ENCODE results near the gene SH2B2. TPM values are rescaled to one million over a fixed set of nuclear protein-coding genes. Genes with fewer than 3 reads are reported as not detected.

Gene SH2B2
- total and polyA plus RNA-seq, 4 donors: 0.50 to 15.6 (median 3.9) TPM

DNA sequence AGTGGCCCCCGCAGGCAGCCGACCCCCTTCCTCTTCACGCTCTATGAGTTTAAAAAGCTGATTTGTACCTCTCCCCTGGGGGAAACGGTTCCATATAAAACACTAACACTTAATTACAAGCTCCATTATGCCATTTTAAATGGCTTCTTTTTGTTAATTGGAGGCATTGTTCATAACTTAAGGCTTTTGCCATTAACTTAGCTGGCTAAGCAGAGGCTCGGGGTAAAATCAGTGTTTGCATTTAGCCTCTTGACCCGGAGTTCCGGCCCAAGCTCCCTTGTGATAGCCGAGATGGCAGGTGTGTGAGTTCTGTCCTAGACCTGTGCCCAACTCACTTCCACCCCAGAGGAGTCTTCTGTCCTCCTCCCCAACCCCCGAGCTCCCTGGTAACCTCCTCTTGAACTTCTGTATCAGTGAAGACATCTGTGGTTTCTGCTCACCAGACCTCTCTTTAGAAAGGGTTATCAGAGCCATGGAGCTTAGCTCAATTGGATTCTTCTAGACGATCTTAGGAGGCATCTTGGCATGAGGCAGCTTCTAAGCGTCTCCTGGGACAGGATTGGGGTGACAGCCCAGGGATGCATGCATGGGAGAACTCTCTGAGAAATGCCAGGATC lies 34.2 kb upstream of the SH2B2 start:
- no peak for ATAC-seq (ENCODE audit: low FRiP score)
- WGBS, 2 donors: 74 to 82% methylated on average over 11 of the region's 11 CpGs
- intact Hi-C loops (cut with DNase I): loop anchor here in 1 of 2 donors (10.0 kb wide), 1 partner anchor 668 kb away; no protein-coding TSS in a partner anchor
- Histone ChIP-seq H3K27me3 (ENCODE audit: control insufficient read depth in 1 of 2, insufficient read depth in 2 of 2, low read length in 1 of 2) (no peaks in the 10 kb centered on the region), H3K36me3 (ENCODE audit: control insufficient read depth in 1 of 2, insufficient read depth in 2 of 2, low read length in 1 of 2) (peaks cover 0 to 2% of the 10 kb centered on the region in 2 donors), H3K27ac (ENCODE audit: low read depth in 1 of 2, low read length in 2 of 2) (no peak overlapping the region), H3K4me3 (ENCODE audit: low read length in 2 of 2) (no peak overlapping the region), H3K9me3 (ENCODE audit: control insufficient read depth, low read length) (no peaks in the 10 kb centered on the region), H3K4me1 (ENCODE audit: control insufficient read depth in 1 of 2, insufficient read depth in 2 of 2, low read length in 2 of 2) (no peaks in the 10 kb centered on the region)
- DNase-seq: no peak

DNA sequence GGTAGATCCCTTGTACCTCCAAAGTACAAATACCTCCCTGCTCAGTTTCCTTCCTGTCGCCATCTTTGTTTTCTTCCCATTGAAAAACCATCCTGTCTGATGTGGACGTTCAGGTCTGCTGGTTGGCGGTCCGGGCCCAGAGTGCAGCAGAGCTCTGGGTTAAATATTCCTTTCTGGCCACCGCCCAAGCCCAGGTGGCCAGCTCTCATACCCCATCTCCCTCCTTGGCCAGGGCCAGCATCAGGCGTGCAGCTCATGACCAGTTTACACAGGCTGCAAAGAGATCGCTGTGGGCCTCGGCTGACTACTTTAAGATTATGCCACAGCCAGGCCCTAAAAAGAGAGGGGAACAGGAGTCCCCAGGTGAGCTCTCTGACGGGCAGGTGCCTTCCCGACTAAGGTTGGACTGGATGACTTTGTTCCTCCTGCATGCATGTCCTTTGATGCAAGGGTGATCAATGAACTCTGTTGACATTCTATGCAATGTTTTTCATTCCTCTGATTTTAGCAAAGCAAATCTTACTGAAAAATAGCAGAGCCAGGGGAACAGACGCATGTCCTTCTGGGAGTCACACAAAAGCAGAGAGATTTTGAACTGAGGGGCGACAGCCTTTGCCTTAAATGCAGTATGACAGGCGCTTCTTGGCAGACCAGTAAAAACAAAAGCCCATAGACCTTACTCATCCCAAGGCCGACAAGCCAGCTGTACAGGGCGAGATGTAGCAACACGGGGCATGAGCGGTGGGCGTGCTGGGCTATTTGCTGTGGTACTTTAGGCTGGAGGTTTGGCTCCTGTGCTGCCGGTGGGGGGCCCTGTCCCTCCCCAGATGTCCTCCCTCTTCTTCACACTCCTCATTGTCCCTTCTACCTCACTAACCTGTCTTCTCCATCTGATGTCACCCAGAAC lies 33.3 kb upstream of the SH2B2 start:
- H3K27me3 ChIP-seq (ENCODE audit: control insufficient read depth in 1 of 2, insufficient read depth in 2 of 2, low read length in 1 of 2): no peaks in the 10 kb centered on the region
- H3K27ac ChIP-seq (ENCODE audit: low read depth in 1 of 2, low read length in 2 of 2): no peak overlapping the region
- ATAC-seq (ENCODE audit: low FRiP score): no peak
- H3K4me3 ChIP-seq (ENCODE audit: low read length in 2 of 2): no peak overlapping the region
- 91 to 92% methylated on average over 19 of the region's 19 CpGs for WGBS, 2 donors
- H3K4me1 ChIP-seq (ENCODE audit: control insufficient read depth in 1 of 2, insufficient read depth in 2 of 2, low read length in 2 of 2): no peaks in the 10 kb centered on the region
- intact Hi-C loops (cut with DNase I): loop anchor here in 1 of 2 donors (10.0 kb wide), 1 partner anchor 669 kb away; no protein-coding TSS in a partner anchor
- no peaks in the 10 kb centered on the region for H3K9me3 ChIP-seq (ENCODE audit: control insufficient read depth, low read length)
- no peak for DNase-seq
- peaks cover 0 to 2% of the 10 kb centered on the region in 2 donors for H3K36me3 ChIP-seq (ENCODE audit: control insufficient read depth in 1 of 2, insufficient read depth in 2 of 2, low read length in 1 of 2)

DNA sequence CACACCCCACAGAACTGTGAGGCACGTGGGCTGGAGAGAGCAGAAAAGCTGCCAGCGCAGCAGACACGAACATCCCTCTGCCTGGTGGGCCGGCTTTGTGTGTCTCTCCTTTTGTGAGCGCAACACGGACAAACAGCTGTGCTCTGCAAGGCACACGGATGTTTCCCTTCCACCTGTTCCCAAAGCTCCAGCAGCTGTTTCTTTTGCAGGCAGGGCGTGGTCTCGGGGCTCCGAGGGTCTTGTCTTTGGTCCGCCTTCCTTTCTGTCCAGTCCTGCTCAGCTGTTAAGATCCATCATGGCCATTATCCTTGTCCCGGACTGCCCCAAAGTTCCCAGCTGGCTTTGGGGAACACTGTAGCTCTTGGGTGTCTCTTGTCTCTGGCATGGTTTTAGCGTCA lies 32.7 kb upstream of the SH2B2 start:
- Histone ChIP-seq H3K9me3 (ENCODE audit: control insufficient read depth, low read length) (no peaks in the 10 kb centered on the region), H3K4me1 (ENCODE audit: control insufficient read depth in 1 of 2, insufficient read depth in 2 of 2, low read length in 2 of 2) (no peaks in the 10 kb centered on the region), H3K27ac (ENCODE audit: low read depth in 1 of 2, low read length in 2 of 2) (no peak overlapping the region), H3K36me3 (ENCODE audit: control insufficient read depth in 1 of 2, insufficient read depth in 2 of 2, low read length in 1 of 2) (peaks cover 0 to 2% of the 10 kb centered on the region in 2 donors), H3K27me3 (ENCODE audit: control insufficient read depth in 1 of 2, insufficient read depth in 2 of 2, low read length in 1 of 2) (no peaks in the 10 kb centered on the region), H3K4me3 (ENCODE audit: low read length in 2 of 2) (no peak overlapping the region)
- DNase-seq (no peak), ATAC-seq (ENCODE audit: low FRiP score) (no peak)
- intact Hi-C loops (cut with DNase I): loop anchor here in 1 of 2 donors (10.0 kb wide), 1 partner anchor 669 kb away; no protein-coding TSS in a partner anchor
- 88 to 91% methylated on average over 13 of the region's 13 CpGs for WGBS, 2 donors

DNA sequence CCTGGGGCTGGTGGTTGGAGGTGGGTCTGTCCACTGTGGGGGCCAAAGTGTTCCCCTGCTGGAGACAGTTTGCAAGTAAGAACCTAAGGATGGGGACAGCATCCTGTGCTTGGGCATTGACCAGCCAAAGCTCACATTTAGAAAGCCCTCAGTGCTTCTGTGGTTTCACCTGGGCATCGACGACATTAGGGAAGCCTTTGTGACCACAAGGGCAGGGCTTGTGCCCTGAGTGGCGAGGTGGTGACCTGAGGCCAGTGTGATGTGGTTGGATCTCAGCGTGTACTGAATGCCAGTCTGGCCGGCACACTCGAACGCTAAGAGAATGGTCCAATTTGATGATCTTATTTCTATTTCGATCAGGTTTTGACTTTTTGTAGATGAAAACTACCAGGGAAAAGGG lies 32.1 kb upstream of the SH2B2 start:
- no peak overlapping the region for H3K4me3 ChIP-seq (ENCODE audit: low read length in 2 of 2)
- H3K27ac ChIP-seq (ENCODE audit: low read depth in 1 of 2, low read length in 2 of 2): no peak overlapping the region
- H3K27me3 ChIP-seq (ENCODE audit: control insufficient read depth in 1 of 2, insufficient read depth in 2 of 2, low read length in 1 of 2): no peaks in the 10 kb centered on the region
- peaks cover 0 to 2% of the 10 kb centered on the region in 2 donors for H3K36me3 ChIP-seq (ENCODE audit: control insufficient read depth in 1 of 2, insufficient read depth in 2 of 2, low read length in 1 of 2)
- no peaks in the 10 kb centered on the region for H3K9me3 ChIP-seq (ENCODE audit: control insufficient read depth, low read length)
- no peak for ATAC-seq (ENCODE audit: low FRiP score)
- DNase-seq: no peak
- WGBS, 2 donors: 89 to 94% methylated on average over 8 of the region's 8 CpGs
- no peaks in the 10 kb centered on the region for H3K4me1 ChIP-seq (ENCODE audit: control insufficient read depth in 1 of 2, insufficient read depth in 2 of 2, low read length in 2 of 2)
- intact Hi-C loops (cut with DNase I): loop anchor here in 1 of 2 donors (10.0 kb wide), 1 partner anchor 670 kb away; no protein-coding TSS in a partner anchor

DNA sequence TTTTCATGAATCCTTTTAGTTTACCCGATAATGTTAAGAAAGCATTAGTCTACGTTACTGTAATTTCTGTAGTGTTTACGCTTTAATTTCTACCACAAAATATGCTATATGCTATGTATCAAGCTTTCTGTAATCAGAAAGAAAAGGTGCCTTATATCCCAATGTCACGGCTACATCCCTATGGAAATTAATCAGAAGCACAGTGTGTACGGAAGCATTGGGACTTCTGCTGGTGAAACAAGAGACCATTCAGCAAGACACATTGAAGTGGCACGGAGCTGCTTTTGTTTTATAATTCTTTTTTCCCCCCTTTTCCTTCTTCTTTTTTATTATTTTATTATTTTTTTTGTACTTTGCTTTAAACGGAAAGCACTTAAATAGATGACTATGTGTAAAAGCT lies 31.2 kb upstream of the SH2B2 start:
- DNase-seq (no peak), ATAC-seq (ENCODE audit: low FRiP score) (no peak)
- no peaks in the 10 kb centered on the region for H3K4me1 ChIP-seq (ENCODE audit: control insufficient read depth in 1 of 2, insufficient read depth in 2 of 2, low read length in 2 of 2)
- no peak overlapping the region for H3K27ac ChIP-seq (ENCODE audit: low read depth in 1 of 2, low read length in 2 of 2)
- H3K4me3 ChIP-seq (ENCODE audit: low read length in 2 of 2): no peak overlapping the region
- H3K27me3 ChIP-seq (ENCODE audit: control insufficient read depth in 1 of 2, insufficient read depth in 2 of 2, low read length in 1 of 2): no peaks in the 10 kb centered on the region
- no peaks in the 10 kb centered on the region for H3K36me3 ChIP-seq (ENCODE audit: control insufficient read depth in 1 of 2, insufficient read depth in 2 of 2, low read length in 1 of 2)
- no peaks in the 10 kb centered on the region for H3K9me3 ChIP-seq (ENCODE audit: control insufficient read depth, low read length)
- WGBS, 2 donors: 87 to 93% methylated on average over 7 of the region's 7 CpGs
- intact Hi-C loops (cut with DNase I): loop anchor here in 1 of 2 donors (10.0 kb wide), 1 partner anchor 671 kb away; no protein-coding TSS in a partner anchor

DNA sequence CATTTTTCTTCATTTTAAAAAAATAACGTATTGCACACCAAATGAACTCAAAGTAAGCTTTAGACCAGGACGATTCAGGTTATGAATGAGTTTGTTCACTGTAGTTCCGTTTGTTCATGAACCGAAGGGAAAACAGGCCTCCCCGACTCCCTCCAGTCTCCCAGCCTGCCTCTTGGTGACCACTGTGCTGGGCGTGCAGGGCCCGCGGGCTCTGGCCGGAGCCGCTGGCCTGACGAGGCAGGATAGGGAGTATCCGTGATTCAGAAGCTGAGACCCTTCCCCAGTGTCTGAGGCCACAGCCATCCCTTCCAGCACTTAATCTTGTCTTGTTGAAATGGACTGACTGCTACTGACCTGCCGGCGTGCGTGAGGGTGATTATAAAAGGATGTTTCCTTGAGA lies 30.8 kb upstream of the SH2B2 start:
- Histone ChIP-seq H3K4me3 (ENCODE audit: low read length in 2 of 2) (no peak overlapping the region), H3K9me3 (ENCODE audit: control insufficient read depth, low read length) (no peaks in the 10 kb centered on the region), H3K4me1 (ENCODE audit: control insufficient read depth in 1 of 2, insufficient read depth in 2 of 2, low read length in 2 of 2) (no peaks in the 10 kb centered on the region), H3K27me3 (ENCODE audit: control insufficient read depth in 1 of 2, insufficient read depth in 2 of 2, low read length in 1 of 2) (no peaks in the 10 kb centered on the region), H3K36me3 (ENCODE audit: control insufficient read depth in 1 of 2, insufficient read depth in 2 of 2, low read length in 1 of 2) (no peaks in the 10 kb centered on the region), H3K27ac (ENCODE audit: low read depth in 1 of 2, low read length in 2 of 2) (no peak overlapping the region)
- 91 to 92% methylated on average over 15 of the region's 15 CpGs for WGBS, 2 donors
- ATAC-seq (ENCODE audit: low FRiP score): no peak
- intact Hi-C loops (cut with DNase I): loop anchor here in 1 of 2 donors (10.0 kb wide), 1 partner anchor 671 kb away; no protein-coding TSS in a partner anchor
- no peak for DNase-seq

DNA sequence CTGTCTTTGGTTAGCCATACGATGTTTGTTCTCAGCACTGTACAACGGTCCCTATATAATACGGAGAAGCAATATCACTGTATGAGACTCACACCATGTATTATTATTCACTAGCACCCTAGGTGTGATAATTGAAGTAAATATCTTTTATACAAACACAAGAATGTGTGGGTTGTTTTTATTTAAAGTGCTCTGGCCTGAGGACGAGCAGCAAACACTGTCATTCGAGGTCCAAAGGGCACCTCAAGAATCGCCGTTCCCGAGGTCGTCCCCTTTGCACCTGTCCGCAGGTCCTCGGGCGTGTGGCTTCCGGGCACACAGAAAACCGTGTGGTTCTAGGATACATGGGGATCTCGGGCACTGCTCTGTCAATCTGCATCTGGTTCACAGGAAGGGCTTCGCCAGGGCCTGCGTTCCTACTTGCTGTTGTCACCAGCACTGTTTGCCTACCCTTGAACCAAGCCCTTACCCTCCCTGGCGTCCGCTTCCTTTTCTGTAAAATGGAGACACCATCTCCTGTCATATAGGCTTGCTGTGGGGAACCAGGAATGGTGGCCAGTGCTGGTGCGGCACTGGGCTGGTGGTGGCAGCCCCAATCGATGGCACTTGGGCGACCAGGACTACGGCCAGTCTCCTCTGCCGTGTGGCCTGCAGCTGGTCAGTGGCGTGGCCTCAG lies 28.5 kb upstream of the SH2B2 start:
- 92 to 93% methylated on average over 25 of the region's 25 CpGs for WGBS, 2 donors
- H3K27ac ChIP-seq (ENCODE audit: low read depth in 1 of 2, low read length in 2 of 2): no peak overlapping the region
- no peaks in the 10 kb centered on the region for H3K4me1 ChIP-seq (ENCODE audit: control insufficient read depth in 1 of 2, insufficient read depth in 2 of 2, low read length in 2 of 2)
- intact Hi-C loops (cut with DNase I): loop anchor here in 1 of 2 donors (10.0 kb wide), 1 partner anchor 673 kb away; no protein-coding TSS in a partner anchor
- no peaks in the 10 kb centered on the region for H3K9me3 ChIP-seq (ENCODE audit: control insufficient read depth, low read length)
- ATAC-seq (ENCODE audit: low FRiP score) (no peak), DNase-seq (no peak)
- H3K36me3 ChIP-seq (ENCODE audit: control insufficient read depth in 1 of 2, insufficient read depth in 2 of 2, low read length in 1 of 2): no peaks in the 10 kb centered on the region
- no peaks in the 10 kb centered on the region for H3K27me3 ChIP-seq (ENCODE audit: control insufficient read depth in 1 of 2, insufficient read depth in 2 of 2, low read length in 1 of 2)
- H3K4me3 ChIP-seq (ENCODE audit: low read length in 2 of 2): no peak overlapping the region

DNA sequence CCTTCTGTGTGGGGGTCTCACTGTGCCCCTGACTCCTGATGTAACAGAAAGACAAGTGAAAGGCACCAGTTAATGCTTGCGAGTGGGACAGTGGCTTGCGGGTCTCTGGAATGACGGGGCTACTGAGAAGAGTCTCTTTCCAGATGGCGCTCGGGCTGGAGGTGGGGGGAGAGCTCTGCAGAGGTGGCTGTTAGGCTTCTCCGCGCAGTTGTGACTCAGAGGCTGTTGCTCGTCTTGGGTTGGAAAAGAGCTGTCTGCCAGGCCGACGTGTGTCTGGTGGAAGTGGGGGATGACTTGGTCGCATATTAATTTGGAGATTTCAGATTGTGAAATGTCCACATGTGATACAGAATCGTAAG lies 27.9 kb upstream of the SH2B2 start:
- DNase-seq (no peak), ATAC-seq (ENCODE audit: low FRiP score) (no peak)
- Histone ChIP-seq H3K9me3 (ENCODE audit: control insufficient read depth, low read length) (no peaks in the 10 kb centered on the region), H3K27ac (ENCODE audit: low read depth in 1 of 2, low read length in 2 of 2) (no peak overlapping the region), H3K27me3 (ENCODE audit: control insufficient read depth in 1 of 2, insufficient read depth in 2 of 2, low read length in 1 of 2) (no peaks in the 10 kb centered on the region), H3K36me3 (ENCODE audit: control insufficient read depth in 1 of 2, insufficient read depth in 2 of 2, low read length in 1 of 2) (no peaks in the 10 kb centered on the region), H3K4me1 (ENCODE audit: control insufficient read depth in 1 of 2, insufficient read depth in 2 of 2, low read length in 2 of 2) (no peaks in the 10 kb centered on the region), H3K4me3 (ENCODE audit: low read length in 2 of 2) (no peak overlapping the region)
- WGBS, 2 donors: 79 to 84% methylated on average over 12 of the region's 12 CpGs
- intact Hi-C loops (cut with DNase I): loop anchor here in 1 of 2 donors (10.0 kb wide), 1 partner anchor 674 kb away; no protein-coding TSS in a partner anchor

Measured in aorta (tissue), 5 donors.